ENCODE results near the gene PPP1R10. TPM values are rescaled to one million over a fixed set of nuclear protein-coding genes. Genes with fewer than 3 reads are reported as not detected.

PPP1R10 gene
- total RNA-seq, 2 experiments from 2014 or later, result 96.1 to 103 TPM

DNA sequence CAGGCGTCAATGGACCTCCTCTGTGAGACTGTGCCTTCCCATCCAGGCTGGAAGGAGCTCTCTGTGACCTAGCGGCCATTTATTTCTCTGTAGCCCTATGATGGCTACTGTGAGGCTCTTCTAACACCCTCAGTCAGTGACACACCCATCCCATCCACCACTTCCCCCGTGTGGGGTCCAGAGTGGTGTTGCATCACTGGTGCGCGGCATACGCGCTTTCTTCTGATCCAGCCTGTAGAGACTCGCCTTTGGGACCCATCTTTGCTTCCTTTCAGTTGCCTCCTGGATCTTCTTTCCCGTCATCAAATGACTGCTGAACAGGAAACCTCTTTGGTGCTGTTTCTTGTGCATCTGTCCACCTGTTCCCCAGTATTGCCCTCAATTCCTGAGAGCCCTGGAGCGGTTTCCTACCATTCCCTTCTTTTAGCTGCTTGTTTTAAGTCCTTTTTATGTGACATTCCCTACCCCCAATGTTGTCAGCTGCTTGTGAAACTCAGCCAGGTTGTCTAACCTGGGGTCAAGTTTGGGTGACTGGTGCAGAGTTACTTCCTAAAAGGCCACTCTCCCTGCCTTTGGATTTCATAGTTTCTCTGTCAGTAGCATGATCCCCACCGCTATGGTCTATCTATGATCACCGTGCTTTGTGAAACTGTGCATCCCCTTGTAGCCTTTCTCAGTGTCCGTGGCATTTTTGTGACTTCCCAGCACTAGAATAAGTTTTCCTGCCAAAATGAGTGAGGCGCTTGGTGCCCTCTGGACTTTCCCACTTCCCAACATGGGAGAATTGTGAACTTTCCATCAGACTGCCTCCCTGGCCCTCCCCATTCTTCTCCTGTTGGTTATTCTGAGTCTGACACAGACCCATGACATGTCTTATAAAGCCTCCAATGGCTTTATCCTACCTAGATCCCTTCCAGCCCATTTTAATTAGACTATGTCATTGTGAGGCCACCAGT lies 54.3 kb downstream of the PPP1R10 start:
- Mint-ChIP-seq H3K9me3 (no peaks in the 10 kb centered on the region), H3K36me3 (ENCODE audit: low read depth) (peaks cover 32% of the 10 kb centered on the region), H3K4me1 (peaks cover 27% of the 10 kb centered on the region), H3K27me3 (no peaks in the 10 kb centered on the region), H3K27ac (no peak overlapping the region), H3K4me3 (no peak overlapping the region)
- CTCF ChIA-PET, result interaction anchor here (0.6 to 1.3 kb wide), 2 partner anchors 36 to 1633 kb away, joined by 3 read pairs; no protein-coding TSS in a partner anchor
- DNase-seq, result no peak
- POLR2A ChIA-PET, result interaction anchor here (1.1 kb wide), 1 partner anchor 8 kb away, joined by 3 read pairs; the partner anchor contains the start of gene ABCF1

GRCh38 chr6:30560930-30561329 lies 56.1 kb downstream of the PPP1R10 start:
- Mint-ChIP-seq H3K4me3 (no peak overlapping the region), H3K4me1 (peaks cover 33% of the 10 kb centered on the region), H3K27ac (no peak overlapping the region), H3K9me3 (no peaks in the 10 kb centered on the region), H3K27me3 (no peaks in the 10 kb centered on the region), H3K36me3 (ENCODE audit: low read depth) (peaks cover 40% of the 10 kb centered on the region)
- POLR2A ChIA-PET, result no interaction called here
- CTCF ChIA-PET, result no interaction called here
- DNase-seq, result no peak

GRCh38 chr6:30557683-30557981 lies 59.4 kb downstream of the PPP1R10 start:
- H3K4me3 Mint-ChIP-seq, result peak overlapping the region; percentile 95
- peak overlapping the region; percentile 99 for H3K27ac Mint-ChIP-seq
- CTCF ChIA-PET, result interaction anchor here (0.5 to 6.8 kb wide), 8 partner anchors 13 to 116 kb away, joined by 3 to 63 read pairs (median 3); partner anchors contain the start of gene ABCF1
- no peaks in the 10 kb centered on the region for H3K9me3 Mint-ChIP-seq
- H3K27me3 Mint-ChIP-seq, result no peaks in the 10 kb centered on the region
- POLR2A ChIA-PET, result interaction anchor here (0.5 to 5.8 kb wide), 25 partner anchors 9 to 164 kb away, joined by 3 to 73 read pairs (median 3); partner anchors contain the start of genes ABCF1, DHX16, MDC1 and MRPS18B
- no peak for DNase-seq
- H3K4me1 Mint-ChIP-seq, result peaks cover 45% of the 10 kb centered on the region
- peaks cover 49% of the 10 kb centered on the region for H3K36me3 Mint-ChIP-seq (ENCODE audit: low read depth)

DNA sequence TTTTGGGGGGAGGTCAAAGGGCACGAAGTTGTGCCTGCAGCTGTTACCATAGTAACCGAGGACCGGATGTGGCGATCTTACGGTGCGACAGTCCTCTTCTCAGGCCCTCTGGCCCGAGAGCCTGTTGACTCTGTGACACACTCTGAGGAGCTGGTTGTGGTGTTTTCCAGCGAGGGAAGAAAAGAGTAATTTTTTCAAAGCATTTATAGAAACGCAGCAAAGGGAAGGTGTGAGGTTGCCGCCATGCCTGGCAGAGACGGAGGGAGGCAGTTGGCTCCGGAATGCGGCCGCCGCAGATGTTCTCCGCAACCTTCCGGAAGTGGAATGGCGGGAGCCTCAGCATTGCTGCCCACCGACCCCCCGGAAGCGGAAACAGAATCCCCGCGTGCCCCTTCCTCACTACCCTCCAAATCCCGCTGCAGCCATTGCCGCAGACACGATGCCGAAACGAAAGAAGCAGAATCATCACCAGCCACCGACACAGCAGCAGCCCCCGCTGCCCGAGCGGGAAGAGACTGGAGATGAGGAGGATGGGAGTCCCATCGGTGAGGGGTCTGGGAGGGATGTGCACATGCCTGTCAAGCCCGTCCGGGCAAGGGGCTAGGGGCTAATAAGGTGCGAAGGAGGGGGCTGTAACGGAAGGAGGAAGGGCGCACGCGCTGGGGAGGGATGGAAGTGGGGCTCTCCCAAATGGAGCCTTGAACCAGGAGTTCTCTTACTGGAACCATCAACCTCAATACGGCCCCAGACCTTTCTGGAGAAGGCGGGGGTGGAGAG lies 59.9 kb downstream of the PPP1R10 start, which contains the start of gene PRR3:
PRR3 (plus strand) TSS at position 390 of the 777 bp plus-strand sequence; CDS start at position 440, 50 bp downstream.
- POLR2A ChIA-PET, result interaction anchor here (0.5 to 5.8 kb wide), 32 partner anchors 9 to 174 kb away, joined by 3 to 73 read pairs (median 4); partner anchors contain the start of genes ABCF1, DHX16, MDC1 and MRPS18B
- Mint-ChIP-seq H3K4me1 (peaks cover 45% of the 10 kb centered on the region), H3K27me3 (no peaks in the 10 kb centered on the region), H3K27ac (peak within 1 kb of the TSS; percentile 99), H3K36me3 (ENCODE audit: low read depth) (peaks cover 49% of the 10 kb centered on the region), H3K4me3 (peak within 1 kb of the TSS; percentile 95), H3K9me3 (no peaks in the 10 kb centered on the region)
- peak; percentile 92 for DNase-seq
- CTCF ChIA-PET, result interaction anchor here (0.5 to 6.8 kb wide), 10 partner anchors 13 to 117 kb away, joined by 3 to 63 read pairs (median 3); partner anchors contain the start of genes ABCF1 and MRPS18B

- Mint-ChIP-seq H3K27me3 (no peaks in the 10 kb centered on the region), H3K27ac (peak within 1 kb of the TSS; percentile 99), H3K36me3 (ENCODE audit: low read depth) (peaks cover 49% of the 10 kb centered on the region), H3K9me3 (no peaks in the 10 kb centered on the region), H3K4me3 (peak within 1 kb of the TSS; percentile 95), H3K4me1 (peaks cover 45% of the 10 kb centered on the region)
- peak; percentile 98 for DNase-seq
- CTCF ChIA-PET, result interaction anchor here (0.7 to 6.8 kb wide), 6 partner anchors 12 to 74 kb away, joined by 3 to 63 read pairs (median 4); partner anchors contain the start of genes ABCF1 and MRPS18B
- POLR2A ChIA-PET, result interaction anchor here (0.7 to 5.8 kb wide), 18 partner anchors 8 to 274 kb away, joined by 3 to 73 read pairs (median 5); partner anchors contain the start of genes ABCF1, DHX16, MRPS18B and PPP1R10
Measured at GRCh38 chr6:30556066-30556905, 60.8 kb downstream of the PPP1R10 start, which contains the start of gene GNL1. Gene GNL1, minus strand, starts transcription at chr6:30556489. Its CDS starts 286 bp downstream, at chr6:30556203.

GRCh38 chr6:30555816-30556065 lies 61.3 kb downstream of the PPP1R10 start:
- POLR2A ChIA-PET, result interaction anchor here (1.0 to 5.8 kb wide), 6 partner anchors 12 to 274 kb away, joined by 3 to 73 read pairs (median 44); partner anchors contain the start of genes ABCF1, MRPS18B and PPP1R10
- Mint-ChIP-seq H3K36me3 (ENCODE audit: low read depth) (peaks cover 55% of the 10 kb centered on the region), H3K27me3 (no peaks in the 10 kb centered on the region), H3K27ac (peak overlapping the region; percentile 99), H3K4me3 (peak overlapping the region; percentile 95), H3K9me3 (no peaks in the 10 kb centered on the region), H3K4me1 (peaks cover 45% of the 10 kb centered on the region)
- DNase-seq, result no peak
- CTCF ChIA-PET, result interaction anchor here (6.8 kb wide), 1 partner anchor 12 kb away, joined by 63 read pairs; no protein-coding TSS in a partner anchor

- CTCF ChIA-PET, result interaction anchor here (1.1 to 6.8 kb wide), 2 partner anchors 11 to 73 kb away, joined by 5 to 63 read pairs; no protein-coding TSS in a partner anchor
- peaks cover 59% of the 10 kb centered on the region for H3K36me3 Mint-ChIP-seq (ENCODE audit: low read depth)
- POLR2A ChIA-PET, result interaction anchor here (1.0 to 5.8 kb wide), 6 partner anchors 11 to 275 kb away, joined by 3 to 73 read pairs (median 44); partner anchors contain the start of genes ABCF1, MRPS18B and PPP1R10
- H3K27ac Mint-ChIP-seq, result peak overlapping the region; percentile 99
- H3K4me1 Mint-ChIP-seq, result peaks cover 44% of the 10 kb centered on the region
- DNase-seq, result no peak
- peak overlapping the region; percentile 95 for H3K4me3 Mint-ChIP-seq
- H3K9me3 Mint-ChIP-seq, result no peaks in the 10 kb centered on the region
- H3K27me3 Mint-ChIP-seq, result no peaks in the 10 kb centered on the region
Measured at GRCh38 chr6:30554962-30555815, 61.9 kb downstream of the PPP1R10 start.

GRCh38 chr6:30554404-30554803 lies 62.6 kb downstream of the PPP1R10 start:
- no peak for DNase-seq
- POLR2A ChIA-PET, result interaction anchor here (0.7 to 5.8 kb wide), 7 partner anchors 11 to 64 kb away, joined by 3 to 73 read pairs (median 41); partner anchors contain the start of genes ABCF1, MRPS18B and PPP1R10
- no peak overlapping the region for H3K27ac Mint-ChIP-seq
- CTCF ChIA-PET, result interaction anchor here (0.9 to 6.8 kb wide), 4 partner anchors 11 to 72 kb away, joined by 3 to 63 read pairs (median 4); no protein-coding TSS in a partner anchor
- no peaks in the 10 kb centered on the region for H3K27me3 Mint-ChIP-seq
- peaks cover 38% of the 10 kb centered on the region for H3K4me1 Mint-ChIP-seq
- H3K36me3 Mint-ChIP-seq (ENCODE audit: low read depth), result peaks cover 58% of the 10 kb centered on the region
- H3K9me3 Mint-ChIP-seq, result no peaks in the 10 kb centered on the region
- H3K4me3 Mint-ChIP-seq, result peak overlapping the region; percentile 95

Other genes with a start within 250 kb of the PPP1R10 start
- 100 to 1,000 TPM; 757 to 767 TPM for gene HLA-E, start 127.7 kb downstream of the PPP1R10 start, total RNA-seq
- gene GNL1, start 60.8 kb downstream of the PPP1R10 start, total RNA-seq, result 10 to 100 TPM; 62.1 to 70.8 TPM
- gene PRR3, start 59.9 kb downstream of the PPP1R10 start, total RNA-seq, result 10 to 100 TPM; 15.3 TPM
- 10 to 100 TPM; 64.3 to 65.2 TPM for gene ABCF1, start 45.8 kb downstream of the PPP1R10 start, total RNA-seq
- 10 to 100 TPM; 42.4 to 42.8 TPM for gene MRPS18B, start 597 bp upstream of the PPP1R10 start, total RNA-seq
- 1 to 10 TPM; 6.3 to 8.0 TPM for gene ATAT1, start 9.6 kb upstream of the PPP1R10 start, total RNA-seq
- gene C6orf136, start 29.9 kb upstream of the PPP1R10 start, total RNA-seq, result 10 to 100 TPM; 21.7 to 24.4 TPM
- gene DHX16, start 55.8 kb upstream of the PPP1R10 start, total RNA-seq, result 10 to 100 TPM; 35.6 to 37.6 TPM
- 100 to 1,000 TPM; 269 to 283 TPM for gene PPP1R18, start 69.4 kb upstream of the PPP1R10 start, total RNA-seq
- gene NRM, start 73.7 kb upstream of the PPP1R10 start, total RNA-seq, result 10 to 100 TPM; 40.5 to 41.1 TPM
- 10 to 100 TPM; 49.7 to 54.6 TPM for gene MDC1, start 100.0 kb upstream of the PPP1R10 start, total RNA-seq
- 1,000 to 10,000 TPM; 1,162 to 1,172 TPM for gene TUBB, start 103.1 kb upstream of the PPP1R10 start, total RNA-seq
- gene FLOT1, start 125.4 kb upstream of the PPP1R10 start, total RNA-seq, result 100 to 1,000 TPM; 125 to 131 TPM
- gene IER3, start 127.3 kb upstream of the PPP1R10 start, total RNA-seq, result 10 to 100 TPM; 11.2 to 13.1 TPM

Measured in activated CD4-positive, alpha-beta memory T cell treated with anti-CD3 and anti-CD28 coated beads, Interleukin-2, amount 10 ng/mL, durations not matched to agents 7 days and 5 days (primary cell).